Activated CD4-positive, alpha-beta T cell treated with anti-CD3 and anti-CD28 coated beads for 1 hour (primary cell): ENCODE results near the gene PSMD3.
"Not testable (repeated sequence)": the region's sequence is repeated elsewhere in the genome, so short reads cannot be mapped to it uniquely, and the experiment has no call there.

Experiments
- DNase-seq: peaks from one replicate; pipeline ENCODE4 v3.0.0-alpha.2; 2020

The PSMD3 gene

DNA sequence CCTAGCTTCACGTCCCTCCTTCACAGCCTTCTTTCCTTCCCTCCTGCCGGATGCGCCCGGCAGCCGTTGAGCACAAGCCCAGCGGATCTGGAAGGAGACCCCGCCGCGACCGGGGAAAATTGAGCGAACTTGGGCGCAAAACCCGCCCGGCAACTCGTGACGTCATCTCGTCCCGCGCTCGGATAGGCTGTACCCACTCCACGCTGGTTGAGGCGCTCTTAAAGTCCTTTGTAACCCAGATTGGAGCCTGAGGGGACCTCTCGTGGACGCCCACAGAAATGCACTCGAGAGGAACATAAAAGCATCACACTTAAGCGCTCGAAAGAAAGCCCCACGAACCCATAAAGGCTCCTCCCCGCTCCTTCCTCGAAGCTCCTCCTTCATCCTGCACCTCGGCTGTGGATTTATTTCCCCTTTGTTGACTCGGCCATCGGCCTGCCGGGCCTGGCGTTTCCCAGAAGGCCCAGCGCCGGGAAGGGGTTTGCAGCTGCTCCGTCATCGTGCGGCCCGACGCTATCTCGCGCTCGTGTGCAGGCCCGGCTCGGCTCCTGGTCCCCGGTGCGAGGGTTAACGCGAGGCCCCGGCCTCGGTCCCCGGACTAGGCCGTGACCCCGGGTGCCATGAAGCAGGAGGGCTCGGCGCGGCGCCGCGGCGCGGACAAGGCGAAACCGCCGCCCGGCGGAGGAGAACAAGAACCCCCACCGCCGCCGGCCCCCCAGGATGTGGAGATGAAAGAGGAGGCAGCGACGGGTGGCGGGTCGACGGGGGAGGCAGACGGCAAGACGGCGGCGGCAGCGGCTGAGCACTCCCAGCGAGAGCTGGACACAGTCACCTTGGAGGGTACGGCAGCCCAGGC is at the start of gene PSMD3:
TSS of gene PSMD3 (plus strand) at position 457 of the 856 bp plus-strand sequence. CDS start at position 621, 164 bp downstream.
- peak; percentile 96 for DNase-seq

DNA sequence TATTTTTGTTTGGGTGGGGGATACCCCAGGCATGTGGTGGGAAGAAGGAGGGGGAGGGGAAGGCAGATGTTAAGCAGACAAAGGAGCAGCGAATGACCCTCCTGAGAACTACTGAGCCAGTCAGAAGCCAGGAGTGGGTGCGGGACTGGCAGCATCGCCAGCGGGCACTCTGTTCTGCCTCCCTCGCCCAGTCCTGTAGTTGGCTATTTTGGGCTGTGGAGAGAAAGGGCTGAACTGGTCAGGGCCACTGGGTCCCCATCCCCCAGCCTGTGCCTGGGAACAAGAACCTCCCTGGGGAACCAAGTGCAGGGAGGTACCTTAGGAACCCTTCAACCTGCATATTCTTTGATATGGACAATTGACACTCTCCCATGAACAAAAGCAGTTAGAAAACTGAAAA is 46.7 kb upstream of the PSMD3 start:
- no peak for DNase-seq

DNA sequence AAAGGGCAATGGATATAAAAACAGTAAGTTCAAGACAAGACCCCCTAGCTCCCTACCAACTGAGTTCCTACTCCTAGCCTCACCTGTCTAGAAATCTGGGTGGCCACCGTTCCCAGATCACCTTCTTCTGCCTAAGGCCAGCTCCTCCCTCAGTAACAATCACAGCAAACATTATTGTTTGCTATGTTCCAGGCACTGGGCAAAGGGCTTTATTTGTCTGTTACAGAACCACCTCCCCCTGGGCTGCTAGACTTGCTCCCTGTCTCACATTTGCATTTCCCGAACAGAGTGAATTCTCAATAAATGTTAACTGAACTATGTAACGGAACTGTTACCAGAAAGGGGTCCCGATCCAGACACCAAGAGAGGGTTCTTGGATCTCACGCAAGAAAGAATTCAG is 46.3 kb upstream of the PSMD3 start:
- no peak for DNase-seq

DNA sequence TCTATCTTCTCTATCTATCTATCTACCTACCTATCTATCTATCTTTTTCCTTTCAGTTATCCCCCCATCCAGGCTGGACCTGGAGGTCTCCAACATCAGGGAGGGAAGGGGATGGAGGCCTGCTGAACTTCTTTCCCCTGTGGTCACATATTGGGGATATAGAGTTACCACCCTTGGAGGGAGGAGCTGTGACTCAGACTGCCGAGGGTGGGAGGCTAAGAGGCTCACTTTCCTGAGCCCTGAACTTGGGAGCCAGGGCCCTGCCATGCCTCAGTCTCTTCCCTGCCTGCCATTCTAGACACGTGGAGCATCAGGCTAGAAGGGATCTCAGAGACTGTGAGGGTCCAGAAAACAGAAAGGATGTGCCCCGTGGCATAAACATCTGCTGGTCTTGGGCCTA is 44.7 kb upstream of the PSMD3 start:
- DNase-seq, result no peak

DNA sequence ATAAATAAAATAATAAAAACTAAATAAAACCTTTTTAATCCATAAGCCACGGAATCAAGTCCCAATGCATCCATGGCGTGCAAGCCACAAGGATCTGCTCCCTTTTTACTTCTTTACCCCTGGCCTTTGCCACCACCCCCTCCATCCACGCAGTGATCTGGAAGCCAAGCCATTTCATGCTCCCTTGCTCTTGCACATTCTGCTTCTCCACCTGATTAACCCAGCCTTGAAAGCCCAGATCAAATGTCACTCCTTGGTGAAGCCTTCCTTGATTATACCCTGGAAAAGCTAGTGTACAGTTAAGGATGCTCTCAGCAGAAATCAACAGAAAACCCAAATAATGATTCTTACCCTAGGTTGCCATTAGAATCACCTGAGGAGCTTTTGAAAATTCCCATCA is 43.2 kb upstream of the PSMD3 start:
- no peak for DNase-seq

DNA sequence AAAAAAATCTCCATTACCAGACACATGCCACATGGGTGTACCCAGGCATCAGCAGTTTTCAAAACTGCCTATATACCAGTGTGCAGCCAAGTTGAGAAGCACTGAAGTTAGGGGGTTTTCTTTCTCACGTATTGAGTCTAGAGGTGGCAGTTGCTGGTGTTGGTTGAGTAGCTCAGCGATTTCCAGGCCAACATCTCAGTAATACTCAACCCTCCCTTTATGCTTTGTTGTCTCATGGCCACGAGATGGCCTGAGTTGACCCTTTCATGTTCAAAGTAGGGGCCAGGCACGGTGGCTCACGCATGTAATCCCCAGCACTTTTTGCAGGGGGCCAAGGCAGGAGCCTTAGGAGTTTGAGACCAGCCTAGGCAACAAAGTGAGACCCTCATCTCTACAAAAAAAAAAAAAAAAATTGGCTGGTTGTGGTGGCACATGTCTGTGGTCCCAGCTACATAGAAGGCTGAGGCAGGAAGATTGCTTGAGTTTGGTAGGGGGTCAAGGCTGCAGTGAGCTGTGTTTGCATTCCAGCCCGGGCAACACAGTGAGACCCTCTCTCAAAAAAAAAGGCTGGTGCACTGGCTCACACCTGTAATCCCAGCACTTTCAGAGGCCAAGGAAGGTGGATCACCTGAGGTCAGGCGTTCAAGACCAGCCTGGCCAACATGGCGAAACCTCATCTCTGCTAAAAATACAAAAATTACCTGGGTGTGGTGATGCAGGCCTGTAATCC is 42.3 kb upstream of the PSMD3 start:
- no peak for DNase-seq

DNA sequence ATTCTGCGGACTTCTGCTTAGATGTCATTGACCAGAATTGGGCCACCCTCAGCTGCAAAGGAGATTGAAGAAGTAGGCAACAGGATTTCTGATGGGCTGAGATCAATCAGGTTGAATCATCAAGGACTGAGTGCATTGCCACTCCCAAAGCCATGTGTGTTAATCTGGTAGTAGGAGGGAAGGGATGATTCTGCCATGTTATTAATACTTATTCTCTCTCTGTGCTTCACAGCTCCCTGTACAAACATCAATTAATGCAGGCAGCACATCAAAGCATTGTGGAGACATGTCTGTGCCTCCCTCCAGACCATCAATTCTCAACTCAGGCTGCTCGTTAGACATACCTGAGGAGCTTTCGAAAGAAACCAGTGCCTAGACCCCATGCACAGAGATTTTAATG is 41.5 kb upstream of the PSMD3 start:
- DNase-seq, result no peak

DNA sequence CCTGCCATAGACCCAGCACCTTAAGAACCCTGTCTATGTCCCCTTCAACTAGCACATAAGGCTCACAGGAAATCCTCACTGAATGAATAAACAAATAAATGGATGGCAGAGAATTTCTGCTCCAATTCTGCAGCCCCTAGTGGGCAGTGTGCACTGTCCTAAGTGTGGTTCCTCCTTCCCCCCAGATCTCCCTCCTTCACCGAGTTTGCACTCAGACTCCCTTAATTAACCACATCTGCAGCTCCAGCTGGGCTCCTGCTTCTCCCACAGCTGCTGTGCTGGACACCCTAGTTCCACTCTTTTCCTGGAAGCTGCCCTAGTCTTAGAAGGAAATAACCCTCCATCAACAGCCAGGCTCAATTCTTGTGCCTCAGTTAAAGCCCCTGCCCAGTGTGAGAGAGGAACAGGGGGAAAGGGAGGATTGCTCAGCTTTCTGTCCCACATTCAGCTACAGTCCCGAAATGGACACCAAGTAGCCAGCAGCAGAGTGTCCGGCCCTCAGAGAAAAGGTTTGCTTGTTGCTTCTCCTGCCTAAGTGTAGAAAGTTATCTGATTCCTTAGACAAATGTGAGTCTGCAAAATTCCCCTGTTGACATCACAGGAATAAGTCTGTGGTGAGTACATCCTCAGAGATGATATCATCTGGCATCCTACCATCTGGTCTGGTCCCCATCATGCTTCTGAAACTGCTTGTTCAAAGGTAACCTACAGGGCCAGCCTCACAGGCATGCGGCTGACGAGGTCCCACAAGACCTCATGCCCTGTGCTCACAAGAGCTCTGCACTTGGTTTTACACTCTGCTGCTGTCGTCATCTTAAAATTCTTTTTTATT is 40.8 kb upstream of the PSMD3 start:
- DNase-seq, result no peak

DNA sequence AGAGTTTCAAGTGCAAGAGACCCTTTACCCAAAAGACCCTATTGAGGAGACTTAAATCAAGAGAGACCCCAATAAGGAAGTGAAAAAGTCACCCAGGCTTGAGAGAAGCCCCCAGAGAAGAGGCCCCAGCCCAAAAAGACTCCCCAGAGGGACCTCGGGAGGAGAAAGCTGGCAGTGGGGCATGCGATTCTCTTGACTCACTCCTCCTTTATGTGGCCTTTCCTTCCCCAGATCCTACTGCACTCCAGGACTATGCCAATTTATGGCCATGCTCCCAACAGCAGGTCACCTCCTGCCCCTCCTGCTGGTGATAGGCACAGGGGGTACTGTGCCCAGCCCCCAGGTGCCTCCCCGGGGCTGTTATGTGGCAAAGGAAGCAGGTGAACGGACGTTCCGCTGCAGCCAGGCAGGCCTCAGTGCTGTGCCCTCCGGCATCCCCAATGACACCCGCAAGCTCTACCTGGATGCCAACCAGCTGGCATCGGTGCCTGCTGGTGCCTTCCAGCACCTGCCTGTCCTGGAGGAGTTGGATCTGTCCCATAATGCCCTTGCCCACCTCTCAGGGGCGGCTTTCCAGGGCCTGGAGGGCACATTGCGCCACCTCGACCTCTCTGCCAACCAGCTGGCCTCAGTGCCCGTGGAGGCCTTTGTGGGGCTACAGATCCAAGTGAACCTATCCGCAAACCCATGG is 36.8 kb upstream of the PSMD3 start:
- DNase-seq, result no peak

DNA sequence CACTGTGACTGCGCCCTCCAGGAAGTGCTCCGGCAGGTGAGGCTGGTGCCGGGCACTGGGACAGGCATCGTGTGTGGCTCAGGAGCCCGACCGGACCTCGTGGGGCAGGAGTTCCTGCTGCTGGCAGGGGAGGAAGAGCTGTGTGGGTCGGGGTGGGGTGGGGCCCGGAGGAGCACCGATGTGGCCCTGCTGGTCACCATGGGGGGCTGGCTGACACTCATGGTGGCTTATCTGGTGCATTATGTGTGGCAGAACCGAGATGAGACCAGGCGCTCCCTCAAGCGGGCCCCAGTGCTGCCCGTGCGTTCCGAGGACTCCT is 36.3 kb upstream of the PSMD3 start:
- no peak for DNase-seq

DNA sequence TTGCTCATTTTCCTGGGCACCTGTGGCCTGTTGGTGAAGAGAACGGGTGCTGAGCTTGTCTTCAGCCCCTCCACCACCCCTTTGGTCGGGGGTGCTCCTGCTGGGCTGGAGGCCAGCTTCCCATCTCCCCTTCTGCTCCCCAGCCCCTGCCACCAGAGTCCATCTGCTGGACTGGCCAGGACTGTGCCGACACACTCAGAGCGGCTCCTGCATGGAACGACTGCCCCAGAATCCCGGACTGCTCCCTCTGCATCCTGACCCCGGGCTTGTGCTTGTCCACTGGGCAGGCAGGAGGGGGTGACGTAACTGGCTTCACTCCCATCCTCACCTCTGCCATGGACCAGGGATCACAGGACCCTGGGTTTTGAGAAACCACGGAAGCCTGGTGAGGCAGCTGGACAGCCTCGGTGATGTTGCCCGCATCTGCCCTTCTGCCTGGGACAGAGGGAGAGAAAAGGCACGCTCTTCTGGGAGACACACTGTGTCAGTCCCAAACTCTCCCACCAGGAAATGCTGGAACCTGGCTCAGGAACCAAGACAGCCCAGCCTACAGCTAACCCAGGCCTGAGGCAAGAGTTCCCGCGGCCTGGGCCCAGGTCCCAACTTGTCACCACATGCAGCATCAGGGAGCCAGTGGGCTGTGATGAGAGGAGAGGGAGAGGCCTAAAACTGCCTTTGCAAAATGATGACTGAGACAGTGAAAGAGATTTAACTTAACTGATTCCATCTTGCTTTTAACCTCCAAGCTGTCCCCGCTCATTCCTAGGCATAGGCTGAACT is 33.9 kb upstream of the PSMD3 start:
- no peak for DNase-seq

DNA sequence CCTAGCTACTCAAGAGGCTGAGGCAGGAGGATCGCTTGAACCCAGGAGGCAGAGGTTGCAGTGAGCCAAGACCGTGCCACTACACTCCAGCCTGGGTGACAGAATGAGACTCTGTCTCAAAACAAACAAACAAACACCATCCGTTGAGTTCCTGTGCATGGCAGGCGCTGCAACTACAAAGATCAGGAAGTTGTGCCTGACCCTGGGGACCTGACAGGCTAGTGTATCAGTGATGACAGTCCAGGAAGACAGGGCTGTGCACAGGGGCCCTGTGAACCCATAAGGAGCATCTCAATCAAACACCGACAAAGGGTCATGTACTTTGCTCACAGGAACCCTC is 32.1 kb upstream of the PSMD3 start:
- DNase-seq, result not testable (repeated sequence)

DNA sequence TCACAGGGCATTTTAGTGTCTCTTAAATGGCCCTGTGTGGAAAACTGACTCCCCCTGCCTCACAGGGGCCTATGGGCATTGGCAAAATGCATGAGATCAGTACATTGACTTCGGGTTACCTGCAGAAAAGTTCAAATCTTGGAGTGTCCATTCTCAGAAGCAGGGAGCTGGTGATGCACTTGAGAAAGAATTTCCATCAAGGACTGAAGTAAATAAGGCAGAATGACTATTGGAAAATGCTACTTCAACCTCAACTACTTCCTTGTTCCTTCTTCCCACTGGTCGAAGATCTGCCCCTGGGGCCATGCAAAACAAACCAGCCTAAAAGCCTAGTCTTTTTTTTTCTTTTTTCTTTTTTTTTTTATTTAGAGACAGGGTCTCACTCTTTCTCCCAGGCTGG is 31.6 kb upstream of the PSMD3 start:
- DNase-seq, result no peak

DNA sequence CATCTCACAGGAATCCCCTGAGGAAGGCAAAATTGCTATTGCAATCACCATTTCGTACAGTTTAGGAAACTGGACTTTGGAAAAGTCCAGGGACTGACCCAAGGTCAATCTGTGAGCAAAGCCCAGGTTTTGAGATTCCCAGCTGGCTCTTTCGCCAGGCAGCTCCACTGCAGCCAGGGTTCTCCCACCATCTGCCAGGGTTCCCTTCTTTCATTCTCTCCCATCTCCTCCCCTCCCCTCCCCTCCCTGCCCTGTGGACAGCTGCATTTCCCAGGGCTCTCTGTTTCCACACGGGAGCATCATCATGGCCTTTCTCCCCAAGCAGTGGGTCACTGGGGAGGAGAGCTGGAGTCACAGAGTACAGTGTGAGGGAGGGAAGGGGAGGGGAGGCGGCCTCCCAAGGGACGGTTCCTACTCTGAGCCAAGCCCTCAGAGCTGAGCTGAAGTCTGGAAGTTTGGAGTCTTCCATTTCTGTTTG is 29.7 kb upstream of the PSMD3 start:
- DNase-seq, result no peak

DNA sequence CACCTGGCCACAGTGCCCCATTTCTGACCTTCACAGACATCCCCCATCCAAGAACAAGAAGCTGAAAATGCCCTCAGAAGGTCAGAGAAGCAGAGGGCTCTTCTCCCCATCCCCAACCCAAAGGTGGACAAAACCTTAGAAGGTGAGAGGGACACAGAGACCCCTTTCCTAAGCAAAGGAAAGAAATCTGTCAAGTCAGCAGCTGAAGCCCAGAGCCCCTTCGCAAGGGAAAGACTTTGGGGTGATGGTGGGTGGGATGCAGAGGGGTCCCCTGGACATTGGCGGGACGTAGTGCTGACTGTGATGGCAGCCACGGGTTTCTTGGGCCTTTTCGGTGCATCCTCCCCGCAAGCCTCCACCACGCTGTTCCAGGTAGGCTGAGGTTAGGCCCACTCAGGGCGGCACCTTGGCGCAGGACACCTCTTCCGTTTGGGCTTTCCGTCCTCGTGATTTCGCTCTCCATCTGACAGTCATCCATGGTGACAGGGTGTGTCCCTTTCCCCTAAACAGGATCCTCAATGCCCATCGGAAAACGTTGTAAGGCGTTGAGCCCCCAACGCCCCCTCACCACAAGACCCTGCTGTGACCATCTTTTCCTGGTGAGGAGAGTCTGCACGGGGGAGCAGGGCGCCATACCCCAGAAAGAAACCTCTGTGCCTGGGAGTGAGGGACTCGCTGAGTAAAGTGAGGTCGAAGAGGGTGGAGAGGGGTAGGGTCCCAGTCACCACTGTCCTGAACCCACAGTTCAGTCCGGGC is 28.5 kb upstream of the PSMD3 start:
- no peak for DNase-seq

DNA sequence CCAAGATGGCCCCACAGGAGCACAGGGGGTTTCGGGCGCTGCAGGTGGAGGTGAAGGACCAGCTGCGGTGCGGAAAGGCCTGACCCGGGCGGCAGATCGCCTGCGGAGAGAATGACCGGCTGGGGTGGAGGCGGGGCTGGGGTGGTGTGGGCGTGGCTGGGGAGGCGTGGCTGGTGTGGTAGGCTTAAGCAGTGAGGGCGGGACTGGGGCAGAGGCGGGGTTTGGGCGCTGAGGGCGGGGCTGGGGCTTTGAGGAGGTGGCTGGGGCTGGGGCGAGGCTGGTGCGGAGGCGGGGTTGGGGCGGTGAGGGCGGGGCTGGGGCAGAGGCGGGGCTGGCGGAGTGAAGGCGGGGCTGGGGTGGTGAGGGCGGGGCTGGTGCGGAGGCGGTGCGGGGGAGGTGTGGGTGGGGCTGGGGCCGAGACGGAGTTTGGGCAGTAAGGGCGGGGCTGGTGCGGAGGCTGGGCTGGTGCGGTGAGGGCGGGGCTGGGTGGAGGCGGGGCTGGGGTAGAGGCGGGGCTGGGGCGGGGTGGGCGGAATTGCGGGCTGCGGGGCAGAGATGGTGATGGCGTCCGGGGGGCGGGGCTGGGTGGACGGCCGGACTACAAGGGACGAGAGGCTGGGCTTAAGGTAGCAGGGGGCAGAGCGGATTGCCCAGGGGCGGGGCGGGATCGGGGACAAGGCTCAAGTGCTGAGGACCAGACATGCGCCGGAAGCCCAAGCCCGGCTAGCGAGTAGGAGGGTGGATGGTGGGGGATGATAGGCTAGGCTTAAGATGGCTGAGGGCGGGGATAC is 27.7 kb upstream of the PSMD3 start:
- DNase-seq, result peak; percentile 92

DNA sequence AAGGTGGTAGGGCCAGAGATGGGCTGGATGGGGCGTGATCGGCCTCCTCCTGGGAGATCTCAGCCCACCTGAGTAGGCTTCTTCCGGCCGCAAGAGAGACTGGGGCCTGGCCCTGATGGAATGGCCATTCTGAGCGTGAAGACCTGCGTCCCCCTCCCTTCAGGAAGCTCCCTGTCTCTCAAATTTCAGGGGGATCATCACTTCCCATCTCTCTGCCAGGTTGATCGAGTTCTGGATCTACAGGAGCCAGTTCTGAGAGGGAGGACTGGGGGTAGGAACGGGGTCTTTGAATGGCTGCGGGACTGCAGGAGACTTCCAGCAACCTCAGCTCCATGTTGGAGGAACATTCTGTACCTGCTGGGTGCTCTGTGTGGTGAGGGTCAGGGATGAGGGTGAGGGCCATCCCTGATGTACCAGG is 27.1 kb upstream of the PSMD3 start:
- DNase-seq, result no peak

DNA sequence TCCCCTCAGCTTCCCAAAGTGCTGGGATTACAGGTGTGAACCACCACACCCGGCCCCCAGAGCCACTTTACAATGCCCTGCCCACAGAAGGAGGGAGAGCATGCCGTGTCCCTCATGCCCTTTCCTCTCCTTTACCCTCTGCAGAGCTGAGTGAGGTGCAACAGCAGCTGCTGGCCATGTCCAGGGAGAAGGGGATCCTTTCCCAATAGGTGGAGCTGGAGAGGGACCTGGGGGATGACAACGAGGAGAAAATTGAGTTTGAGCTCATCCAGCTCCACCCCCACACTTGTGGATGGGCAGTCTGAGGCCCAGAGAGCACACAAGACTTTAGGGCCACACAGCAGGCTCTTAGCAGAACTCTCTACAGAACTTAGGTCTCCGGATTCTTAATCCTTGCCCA is 25.7 kb upstream of the PSMD3 start:
- no peak for DNase-seq

DNA sequence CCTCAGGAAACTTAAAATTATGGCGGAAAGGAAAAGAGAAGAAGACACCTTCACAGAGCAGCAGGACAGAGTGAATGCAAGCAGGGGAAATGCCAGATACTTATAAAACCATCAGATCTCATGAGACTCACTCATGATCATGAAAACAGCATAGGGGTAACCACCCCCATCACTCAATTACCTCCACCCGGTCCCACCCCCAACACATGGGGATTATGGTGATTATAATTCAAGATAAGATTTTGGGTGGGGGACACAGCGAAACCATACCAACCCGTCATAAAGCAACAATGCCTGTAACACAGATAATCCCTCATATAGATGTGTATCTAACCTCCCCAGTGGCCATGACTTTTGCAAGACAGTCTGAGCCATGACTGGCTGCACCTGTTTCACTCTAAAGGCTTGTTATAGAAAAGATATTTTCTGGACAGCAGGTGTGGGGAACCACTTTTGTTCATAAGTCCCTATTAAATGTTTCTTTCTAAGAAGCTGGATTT is 24.8 kb upstream of the PSMD3 start:
- DNase-seq, result no peak

DNA sequence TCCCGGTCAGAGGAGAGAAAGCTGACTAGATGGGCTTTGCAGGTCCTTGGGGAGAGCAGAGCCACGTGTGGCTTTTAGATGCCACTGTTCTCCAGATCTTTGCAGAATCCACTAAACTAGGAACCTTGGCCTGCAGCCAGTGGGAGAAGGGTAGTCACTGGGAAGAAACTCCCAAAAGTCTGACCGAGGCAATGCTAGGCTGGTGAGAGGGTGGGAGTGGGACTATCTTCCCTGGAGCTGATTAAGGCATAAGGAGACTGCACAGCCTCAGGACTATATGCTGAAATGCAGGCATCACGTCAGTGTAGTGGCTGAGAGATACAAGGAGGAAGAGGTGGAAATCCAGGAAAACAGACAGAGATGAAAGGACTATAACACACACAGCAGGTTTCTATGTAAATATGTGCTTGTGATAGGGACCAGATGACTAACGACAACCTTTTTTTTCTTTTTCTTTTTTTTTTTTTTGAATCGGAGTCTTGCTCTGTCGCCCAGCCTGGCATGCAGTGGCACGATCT is 20.0 kb upstream of the PSMD3 start:
- DNase-seq, result no peak
